Subcutaneous abdominal adipose tissue (tissue), 5 donors: ENCODE measurements around the gene NOL12.

Experiments
- H3K27ac ChIP-seq: one replicate; pipeline ENCODE4 v1.7.0; 2013; ENCODE audit warnings: low read depth, mild to moderate bottlenecking, inconsistent platforms, low read length, moderate library complexity
- H3K27me3 ChIP-seq, 5 donors: one replicate each; pipeline ENCODE4 v1.7.0; 2013; ENCODE audit warnings: low read length in 5 of 5, inconsistent platforms in 1 of 5; ENCODE audit not compliant: control insufficient read depth in 5 of 5, insufficient read depth in 4 of 5
- H3K36me3 ChIP-seq, 5 donors: one replicate each; pipeline ENCODE4 v1.7.0; 2013; ENCODE audit warnings: low read length in 5 of 5; ENCODE audit not compliant: control insufficient read depth in 5 of 5, insufficient read depth in 5 of 5
- H3K4me1 ChIP-seq, 5 donors: one replicate each; pipeline ENCODE4 v1.7.0; 2013; ENCODE audit warnings: low read length in 5 of 5, mild to moderate bottlenecking in 3 of 5, moderate library complexity in 1 of 5; ENCODE audit not compliant: control insufficient read depth in 5 of 5, insufficient read depth in 5 of 5
- H3K4me3 ChIP-seq, 5 donors: one replicate each; pipeline ENCODE4 v1.7.0; 2013; ENCODE audit warnings: low read length in 5 of 5, low read depth in 1 of 5
- H3K9ac ChIP-seq, 5 donors: one replicate each; pipeline ENCODE4 v1.7.0; 2013; ENCODE audit warnings: low read length in 5 of 5, mild to moderate bottlenecking in 4 of 5, moderate library complexity in 3 of 5
- H3K9me3 ChIP-seq, 5 donors: one replicate each; pipeline ENCODE4 v1.7.0; 2013; ENCODE audit warnings: low read length in 5 of 5; ENCODE audit not compliant: control insufficient read depth in 5 of 5
- donor health status: healthy.
- donor health status: healthy.
- donor health status: healthy.
- donor health status: healthy.
- donor health status: healthy.

NOL12 gene

GRCh38 chr22:37726241-37726887 lies 40.2 kb downstream of the NOL12 start:
- H3K9me3 ChIP-seq, result no peaks in the 10 kb centered on the region
- H3K27me3 ChIP-seq, result peaks cover 0 to 3% (median 0%) of the 10 kb centered on the region in 5 donors
- no peak overlapping the region for H3K27ac ChIP-seq
- peaks cover 6 to 23% (median 23%) of the 10 kb centered on the region in 5 donors for H3K4me1 ChIP-seq
- H3K36me3 ChIP-seq, result peaks cover 0 to 7% (median 5%) of the 10 kb centered on the region in 5 donors
- H3K9ac ChIP-seq, result no peak overlapping the region
- H3K4me3 ChIP-seq, result no peak overlapping the region

GRCh38 chr22:37728620-37729019 lies 42.5 kb downstream of the NOL12 start:
- Histone ChIP-seq H3K4me3 (no peak overlapping the region), H3K9ac (no peak overlapping the region), H3K36me3 (peaks cover 0 to under 1% (median 0%) of the 10 kb centered on the region in 5 donors), H3K27me3 (peaks cover 0 to under 1% (median 0%) of the 10 kb centered on the region in 5 donors), H3K4me1 (peaks cover 4 to 29% (median 23%) of the 10 kb centered on the region in 5 donors), H3K27ac (no peak overlapping the region), H3K9me3 (no peaks in the 10 kb centered on the region)

- Histone ChIP-seq H3K27ac (no peak overlapping the region), H3K9ac (no peak overlapping the region), H3K36me3 (no peaks in the 10 kb centered on the region), H3K9me3 (no peaks in the 10 kb centered on the region), H3K4me1 (peaks cover 4 to 35% (median 28%) of the 10 kb centered on the region in 5 donors), H3K4me3 (no peak overlapping the region), H3K27me3 (no peaks in the 10 kb centered on the region)
Measured at GRCh38 chr22:37731804-37732471, 45.8 kb downstream of the NOL12 start.

GRCh38 chr22:37732699-37733607 lies 46.8 kb downstream of the NOL12 start:
- H3K36me3 ChIP-seq, result no peaks in the 10 kb centered on the region
- no peaks in the 10 kb centered on the region for H3K27me3 ChIP-seq
- H3K4me1 ChIP-seq, result peaks cover 4 to 31% (median 25%) of the 10 kb centered on the region in 5 donors
- H3K27ac ChIP-seq, result no peak overlapping the region
- no peaks in the 10 kb centered on the region for H3K9me3 ChIP-seq
- no peak overlapping the region for H3K9ac ChIP-seq
- H3K4me3 ChIP-seq, result no peak overlapping the region

- Histone ChIP-seq H3K36me3 (no peaks in the 10 kb centered on the region), H3K9me3 (no peaks in the 10 kb centered on the region), H3K4me3 (no peak overlapping the region), H3K27ac (no peak overlapping the region), H3K4me1 (peaks cover 2 to 28% (median 17%) of the 10 kb centered on the region in 5 donors), H3K27me3 (no peaks in the 10 kb centered on the region), H3K9ac (no peak overlapping the region)
Measured at GRCh38 chr22:37733625-37734401, 47.7 kb downstream of the NOL12 start.

GRCh38 chr22:37734402-37734700 lies 48.2 kb downstream of the NOL12 start:
- H3K9me3 ChIP-seq, result no peaks in the 10 kb centered on the region
- peaks cover 2 to 33% (median 20%) of the 10 kb centered on the region in 5 donors for H3K4me1 ChIP-seq
- H3K27me3 ChIP-seq, result no peaks in the 10 kb centered on the region
- no peak overlapping the region for H3K9ac ChIP-seq
- no peak overlapping the region for H3K27ac ChIP-seq
- H3K4me3 ChIP-seq, result no peak overlapping the region
- no peaks in the 10 kb centered on the region for H3K36me3 ChIP-seq

GRCh38 chr22:37734964-37735451 lies 48.9 kb downstream of the NOL12 start:
- no peak overlapping the region for H3K9ac ChIP-seq
- peaks cover 4 to 40% (median 26%) of the 10 kb centered on the region in 5 donors for H3K4me1 ChIP-seq
- no peak overlapping the region for H3K4me3 ChIP-seq
- H3K9me3 ChIP-seq, result no peaks in the 10 kb centered on the region
- no peaks in the 10 kb centered on the region for H3K27me3 ChIP-seq
- H3K36me3 ChIP-seq, result no peaks in the 10 kb centered on the region
- no peak overlapping the region for H3K27ac ChIP-seq

- H3K27me3 ChIP-seq, result no peaks in the 10 kb centered on the region
- H3K36me3 ChIP-seq, result no peaks in the 10 kb centered on the region
- H3K4me3 ChIP-seq, result no peak overlapping the region
- H3K9me3 ChIP-seq, result no peaks in the 10 kb centered on the region
- H3K27ac ChIP-seq, result no peak overlapping the region
- H3K4me1 ChIP-seq, result peaks cover 14 to 62% (median 50%) of the 10 kb centered on the region in 5 donors
- H3K9ac ChIP-seq, result no peak overlapping the region
Measured at GRCh38 chr22:37739035-37739434, 52.9 kb downstream of the NOL12 start.

- H3K9ac ChIP-seq, result no peak overlapping the region
- no peaks in the 10 kb centered on the region for H3K9me3 ChIP-seq
- peaks cover 14 to 60% (median 50%) of the 10 kb centered on the region in 5 donors for H3K4me1 ChIP-seq
- H3K27ac ChIP-seq, result no peak overlapping the region
- no peaks in the 10 kb centered on the region for H3K27me3 ChIP-seq
- H3K36me3 ChIP-seq, result no peaks in the 10 kb centered on the region
- H3K4me3 ChIP-seq, result peak overlapping the region in 1 of 5 donors; percentile 9
Measured at GRCh38 chr22:37739611-37740049, 53.5 kb downstream of the NOL12 start.
